GM12873 (cell line): ENCODE results near the gene TMEM263.

Experiments
- CTCF ChIP-seq: IDR thresholded peaks from 2 replicates; pipeline ENCODE4 v1.5.1; 2012; ENCODE audit warnings: low read depth, mild to moderate bottlenecking, moderate library complexity, low read length, control low read depth; ENCODE audit not compliant: insufficient read depth; ENCODE audit errors: missing control alignments

The TMEM263 gene

GRCh38 chr12:106953352-106954250 lies 2.1 kb upstream of the TMEM263 start:
- TF ChIP-seq CTCF: no peak

DNA sequence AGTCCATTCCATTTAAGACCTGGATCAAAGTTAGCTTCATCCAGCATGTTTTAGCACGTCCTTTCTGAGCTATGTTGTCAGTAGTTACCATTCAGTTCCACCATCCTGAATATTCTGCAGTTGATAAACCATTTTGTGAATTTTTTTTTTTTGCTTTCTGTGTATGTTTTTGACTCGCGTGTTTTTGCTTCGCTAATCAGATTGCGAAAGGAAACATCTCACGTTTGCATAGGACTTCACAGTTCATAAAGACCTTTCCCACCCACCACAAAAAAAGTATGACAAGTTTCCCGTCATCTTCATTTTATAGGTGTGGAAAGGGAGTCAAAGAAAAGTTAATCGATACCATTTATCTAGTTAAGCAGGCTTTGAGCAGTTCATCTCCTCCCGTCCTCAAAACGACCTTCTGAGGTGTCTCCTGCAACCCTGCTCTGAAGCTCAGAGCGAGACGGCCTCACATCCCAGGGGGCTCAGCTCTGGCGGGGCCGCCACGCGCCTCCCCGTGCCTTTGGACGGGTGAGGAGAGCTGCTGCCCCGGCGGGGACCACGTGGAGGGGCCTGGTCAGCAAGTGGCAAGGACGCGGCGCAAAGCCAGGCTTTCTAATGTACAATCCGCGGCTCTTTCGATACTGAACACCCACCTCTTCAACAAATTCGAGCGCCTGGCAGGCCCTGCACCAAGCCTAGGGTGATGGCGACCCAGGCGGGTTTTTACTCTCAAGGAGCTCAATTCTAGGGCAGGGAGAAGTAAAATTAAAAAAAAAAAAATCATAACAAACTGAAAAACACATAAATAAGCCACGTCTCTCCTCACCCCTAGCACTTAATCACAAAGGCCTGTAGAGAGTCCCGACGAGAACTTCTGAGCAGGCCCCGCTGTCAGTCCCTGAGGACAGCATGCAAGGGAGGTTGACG lies 988 bp upstream of the TMEM263 start:
- no peak for TF ChIP-seq CTCF

DNA sequence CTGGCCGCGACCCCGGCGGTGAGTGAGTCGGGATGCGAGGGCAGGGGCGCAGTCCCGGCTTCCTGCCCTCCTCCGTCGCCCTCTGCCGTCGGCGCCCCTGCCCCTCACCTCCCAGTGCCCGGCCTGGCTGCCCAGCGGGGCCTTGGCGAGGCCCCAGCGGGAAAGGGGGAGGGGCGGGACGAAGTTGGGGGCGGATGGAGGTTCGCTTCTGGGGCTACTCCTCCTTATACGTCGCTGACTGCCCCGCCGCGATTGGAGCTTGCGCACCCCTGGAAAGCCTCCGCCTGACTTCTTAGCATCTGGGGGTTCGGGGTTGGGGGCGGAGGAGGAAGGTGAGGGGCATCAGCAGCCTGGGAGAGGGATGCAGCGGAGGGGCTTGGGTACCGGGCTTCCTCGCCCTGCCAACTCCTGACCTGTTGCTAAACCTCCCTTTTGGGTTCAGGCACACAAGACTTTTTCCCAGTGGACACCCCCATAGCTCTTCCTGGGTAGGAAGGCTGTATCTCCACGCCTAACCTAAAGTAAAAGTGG lies 406 bp downstream of the TMEM263 start:
- TF ChIP-seq CTCF: no peak

- TF ChIP-seq CTCF: no peak
Measured at GRCh38 chr12:106957583-106957982, 1.9 kb downstream of the TMEM263 start.

- no peak for TF ChIP-seq CTCF
Measured at GRCh38 chr12:106960443-106960842, 4.7 kb downstream of the TMEM263 start.

DNA sequence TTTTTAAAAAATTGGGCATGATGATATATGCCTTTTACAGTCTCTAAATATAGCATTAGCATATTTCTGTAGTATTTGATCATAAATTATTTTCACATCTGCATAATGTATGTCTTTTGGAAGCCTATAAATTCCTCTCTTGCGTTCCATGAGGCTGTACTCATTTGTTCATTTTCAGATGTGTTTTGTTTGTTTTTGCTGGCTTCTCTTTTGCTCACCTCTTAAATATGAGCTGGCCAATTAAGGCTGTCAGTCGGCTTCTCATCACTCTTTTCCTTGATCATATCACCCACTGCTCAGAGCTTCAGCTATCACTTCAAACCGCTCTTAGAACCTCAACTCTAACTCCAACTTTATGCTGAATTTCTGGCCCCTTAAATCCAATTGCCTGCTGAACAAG lies 6.6 kb downstream of the TMEM263 start:
- no peak for TF ChIP-seq CTCF

DNA sequence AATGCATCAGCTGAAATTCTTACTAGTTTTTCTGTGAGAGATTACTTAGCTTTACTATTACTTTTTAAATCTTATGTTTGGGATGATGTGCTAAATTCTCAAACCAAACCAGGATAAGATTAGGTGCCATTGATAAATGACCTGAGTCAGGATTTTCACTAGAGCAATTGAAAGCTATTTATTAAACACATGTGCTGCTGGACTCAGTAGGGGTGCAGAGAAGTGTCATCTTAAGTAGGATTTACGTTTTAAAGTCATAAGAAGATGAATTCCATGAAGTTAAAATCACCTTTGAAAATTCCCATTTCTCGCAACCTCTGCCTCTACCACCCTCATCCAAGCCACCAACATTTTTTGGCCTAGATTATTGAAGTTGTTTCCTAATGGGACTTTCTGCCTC lies 8.8 kb downstream of the TMEM263 start:
- no peak for TF ChIP-seq CTCF
